Cardiac fibroblast (primary cell): ENCODE data around the gene ITGB1BP1.

ENCODE experiments used
- DNase-seq, 2 donors: peaks; one replicate each; pipeline versions ENCODE4 v3.0.0 to v3.0.0-alpha.2; 2010; ENCODE audit warnings: low read depth in 2 of 2
- H3K4me3 ChIP-seq, 2 donors: replicated peaks in 1 of 2; 1 replicate in 1 of 2; 2 replicates in 1 of 2; pipeline ENCODE4 v1.5.1; 2011; ENCODE audit warnings: low read depth in 2 of 2, low read length in 2 of 2, mild to moderate bottlenecking in 2 of 2, moderate library complexity in 1 of 2
- TF ChIP-seq, protein P1 (sequence below): IDR thresholded peaks from one replicate; pipeline ENCODE4 v1.5.1; 2011; ENCODE audit warnings: low read depth, mild to moderate bottlenecking, low read length, inconsistent platforms

The ITGB1BP1 gene

DNA sequence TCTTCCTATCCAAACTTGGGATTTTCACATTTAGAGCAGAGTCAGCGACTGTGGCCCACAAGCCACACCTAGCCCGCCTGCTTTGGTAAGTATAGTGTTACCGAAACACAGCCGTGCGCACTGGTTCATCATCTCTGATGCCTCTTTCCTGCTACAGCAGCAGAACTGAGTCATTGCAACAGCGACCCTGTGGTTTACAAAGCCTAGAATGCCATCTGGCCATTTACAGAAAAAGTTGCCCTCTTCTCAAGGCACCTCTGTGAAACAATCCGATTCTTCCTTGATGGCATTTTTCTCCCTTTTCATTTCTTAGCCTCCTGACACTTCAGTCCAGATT lies 40.3 kb upstream of the ITGB1BP1 start:
- no peak overlapping the region for H3K4me3 ChIP-seq
- DNase-seq: peak in 1 of 2 donors; percentile 21
- TF ChIP-seq, protein P1, sequence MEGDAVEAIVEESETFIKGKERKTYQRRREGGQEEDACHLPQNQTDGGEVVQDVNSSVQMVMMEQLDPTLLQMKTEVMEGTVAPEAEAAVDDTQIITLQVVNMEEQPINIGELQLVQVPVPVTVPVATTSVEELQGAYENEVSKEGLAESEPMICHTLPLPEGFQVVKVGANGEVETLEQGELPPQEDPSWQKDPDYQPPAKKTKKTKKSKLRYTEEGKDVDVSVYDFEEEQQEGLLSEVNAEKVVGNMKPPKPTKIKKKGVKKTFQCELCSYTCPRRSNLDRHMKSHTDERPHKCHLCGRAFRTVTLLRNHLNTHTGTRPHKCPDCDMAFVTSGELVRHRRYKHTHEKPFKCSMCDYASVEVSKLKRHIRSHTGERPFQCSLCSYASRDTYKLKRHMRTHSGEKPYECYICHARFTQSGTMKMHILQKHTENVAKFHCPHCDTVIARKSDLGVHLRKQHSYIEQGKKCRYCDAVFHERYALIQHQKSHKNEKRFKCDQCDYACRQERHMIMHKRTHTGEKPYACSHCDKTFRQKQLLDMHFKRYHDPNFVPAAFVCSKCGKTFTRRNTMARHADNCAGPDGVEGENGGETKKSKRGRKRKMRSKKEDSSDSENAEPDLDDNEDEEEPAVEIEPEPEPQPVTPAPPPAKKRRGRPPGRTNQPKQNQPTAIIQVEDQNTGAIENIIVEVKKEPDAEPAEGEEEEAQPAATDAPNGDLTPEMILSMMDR: no peak

DNA sequence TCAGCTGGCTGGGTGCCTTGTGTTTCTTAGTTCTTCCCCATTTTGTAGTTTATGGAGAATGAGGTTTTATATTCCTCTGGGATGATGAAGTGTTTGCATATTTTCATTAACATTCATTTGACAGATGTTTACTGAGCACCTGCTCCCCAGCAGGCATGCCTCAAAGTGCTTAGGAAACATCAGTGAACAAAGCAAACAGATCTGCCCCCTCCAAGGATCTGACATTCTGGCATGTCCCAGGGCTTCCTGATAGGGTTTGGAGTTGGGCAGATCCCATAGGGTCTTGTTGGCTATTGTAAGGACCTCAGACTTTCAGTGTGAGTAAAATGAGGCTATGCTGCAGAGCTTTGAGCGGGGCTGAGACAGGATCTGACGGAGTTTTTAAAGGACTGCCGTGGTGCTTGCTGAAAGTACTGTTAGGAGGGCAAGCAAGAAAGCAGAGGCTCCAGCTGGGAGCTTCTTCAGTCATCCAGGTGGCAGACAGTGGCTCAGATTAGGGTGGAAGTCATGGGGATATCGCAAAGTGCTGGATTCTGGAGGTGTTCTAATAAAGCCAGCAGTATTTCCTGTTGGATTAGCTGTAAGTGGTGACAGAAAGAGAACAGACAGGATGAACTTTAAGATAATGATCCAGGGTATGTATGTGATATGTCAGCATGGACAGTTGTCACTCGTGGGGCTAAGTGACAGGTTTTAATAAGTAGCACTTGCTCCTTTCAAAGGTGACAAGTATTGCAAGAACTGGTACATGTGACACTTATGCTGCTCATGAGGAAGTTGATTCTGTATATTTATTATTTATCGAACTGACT lies 39.8 kb upstream of the ITGB1BP1 start:
- no peak overlapping the region for H3K4me3 ChIP-seq
- DNase-seq: no peak
- TF ChIP-seq, protein P1: no peak

DNA sequence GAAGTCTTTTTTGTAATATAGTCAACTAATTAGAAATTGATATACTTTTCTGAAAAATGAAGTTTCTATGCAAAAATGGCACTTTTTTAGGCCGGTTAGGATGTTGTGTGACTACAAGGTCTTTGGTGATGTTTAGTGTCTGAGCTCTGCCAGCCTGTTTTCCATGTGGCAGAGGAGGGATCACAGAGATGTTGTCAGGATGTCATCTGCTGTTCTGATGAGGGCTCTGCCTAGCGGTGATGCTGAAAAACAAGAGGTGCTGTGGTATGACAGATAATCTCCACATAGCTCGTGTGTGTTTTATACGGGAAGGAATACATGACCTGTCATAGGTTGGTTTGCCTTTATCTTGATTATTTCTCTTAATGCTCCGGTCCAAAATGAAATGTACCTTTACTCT lies 39.0 kb upstream of the ITGB1BP1 start:
- no peak overlapping the region for H3K4me3 ChIP-seq
- no peak for DNase-seq
- TF ChIP-seq, protein P1: no peak

DNA sequence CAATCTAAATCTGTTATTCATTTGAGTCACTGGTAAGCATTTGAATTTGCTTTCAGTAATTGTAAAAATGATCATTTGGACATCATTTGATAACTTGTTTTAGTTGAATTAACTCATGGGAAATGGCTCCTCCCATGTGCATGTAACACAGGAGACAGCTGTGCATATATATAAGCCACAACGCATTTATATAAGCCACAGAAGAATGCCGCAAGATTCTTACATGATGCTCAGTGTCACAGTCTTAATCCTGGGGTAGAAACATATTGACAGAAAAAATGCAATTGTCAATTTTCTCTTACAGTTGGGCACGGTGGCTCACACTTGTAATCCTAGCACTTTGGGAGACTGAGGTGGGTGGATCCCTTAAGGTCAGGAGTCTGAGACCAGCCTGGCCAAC lies 37.8 kb upstream of the ITGB1BP1 start:
- DNase-seq: no peak
- H3K4me3 ChIP-seq: no peak overlapping the region
- TF ChIP-seq, protein P1: no peak

DNA sequence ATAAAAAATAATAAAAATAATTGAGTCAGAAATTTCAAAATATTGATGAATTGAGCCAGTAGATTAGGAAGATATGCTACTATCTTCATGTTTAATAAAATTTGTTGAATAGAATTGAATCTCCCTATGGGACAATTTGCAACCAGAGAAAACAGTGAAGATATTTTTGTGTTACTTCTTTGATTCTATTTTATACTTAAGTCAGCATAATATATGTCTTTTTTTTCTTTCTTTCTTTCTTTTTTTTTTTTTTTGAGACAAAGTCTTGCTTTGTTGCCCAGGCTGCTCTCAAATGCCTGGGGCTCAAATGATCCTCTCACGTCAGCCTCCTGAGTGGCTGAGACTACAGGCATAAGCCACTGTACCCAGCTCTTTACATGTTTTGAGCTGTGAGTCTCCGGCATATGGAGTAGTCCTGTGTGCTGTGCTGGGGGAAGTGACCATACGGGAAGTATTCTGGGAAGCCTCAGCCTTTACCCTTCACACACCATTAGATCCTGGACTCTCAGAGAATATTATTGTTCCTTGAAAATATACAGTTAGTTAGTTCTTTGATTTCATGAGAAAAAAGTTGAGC lies 37.2 kb upstream of the ITGB1BP1 start:
- H3K4me3 ChIP-seq: no peak overlapping the region
- TF ChIP-seq, protein P1: no peak
- DNase-seq: no peak

DNA sequence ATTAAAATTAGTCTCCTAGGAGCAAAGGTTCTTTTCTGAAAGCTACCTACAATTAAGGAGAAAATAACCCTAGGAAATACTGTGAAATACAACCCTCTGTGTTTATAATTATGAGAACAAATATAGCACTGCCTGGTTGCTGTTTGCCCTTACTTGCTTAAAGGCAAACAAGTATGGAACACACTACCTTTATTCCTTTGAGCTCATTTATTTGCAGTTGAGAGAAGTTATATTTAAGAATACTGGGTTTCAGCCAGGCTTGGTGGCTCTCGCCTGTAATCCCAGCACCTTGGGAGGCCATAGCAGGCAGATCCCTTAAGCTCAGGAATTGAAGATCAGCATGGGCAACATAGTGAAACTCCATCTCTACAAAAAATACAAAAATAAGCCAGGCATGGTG lies 27.9 kb upstream of the ITGB1BP1 start:
- H3K4me3 ChIP-seq: no peak overlapping the region
- TF ChIP-seq, protein P1: no peak
- no peak for DNase-seq

DNA sequence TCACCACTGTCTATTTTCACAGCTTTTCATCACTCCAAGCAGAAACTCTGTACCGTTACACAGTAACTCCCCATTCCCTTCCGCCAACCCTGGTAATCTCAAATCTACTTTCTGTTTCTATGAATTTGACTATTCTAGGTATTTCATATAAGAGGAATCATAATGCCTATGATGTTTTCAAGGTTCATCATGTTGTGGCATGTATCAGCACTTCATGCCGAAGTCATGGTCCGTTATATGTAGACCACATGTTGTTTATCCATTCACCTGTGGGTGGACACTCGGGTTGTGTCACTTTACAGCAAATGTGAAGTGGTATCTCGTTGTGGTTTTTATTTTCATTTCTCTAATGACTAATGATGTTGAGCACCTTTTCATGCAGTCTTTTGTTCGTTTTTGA lies 21.8 kb upstream of the ITGB1BP1 start:
- TF ChIP-seq, protein P1: no peak
- H3K4me3 ChIP-seq: no peak overlapping the region
- no peak for DNase-seq
